ENCODE data around the gene SLC24A2. TPM values are rescaled to one million over a fixed set of nuclear protein-coding genes. Genes with fewer than 3 reads are reported as not detected.

SLC24A2 gene
- under 0.01 and 0.14 TPM in 2 replicates for total RNA-seq

GRCh38 chr9:19788614-19789271 is at the start of gene SLC24A2:
TSS of gene SLC24A2 (minus strand) at chr9:19789037.

